HG02870 (cell line): ENCODE results near the gene LRRC14B.
"Not testable (repeated sequence)": the region's sequence is repeated elsewhere in the genome, so short reads cannot be mapped to it uniquely, and the experiment has no call there.

Experiments used
- ATAC-seq: cut with Tn5 transposase; IDR thresholded peaks from one replicate; pipeline ENCODE4 v1.9.1; 2021; ENCODE audit warnings: mild to moderate bottlenecking, moderate library complexity; ENCODE audit not compliant: unreplicated experiment

The LRRC14B gene

GRCh38 chr5:233426-233825 lies 42.1 kb downstream of the LRRC14B start:
- not testable (repeated sequence) for ATAC-seq

- ATAC-seq = no peak
Observed at GRCh38 chr5:234450-234849, 43.2 kb downstream of the LRRC14B start.

DNA sequence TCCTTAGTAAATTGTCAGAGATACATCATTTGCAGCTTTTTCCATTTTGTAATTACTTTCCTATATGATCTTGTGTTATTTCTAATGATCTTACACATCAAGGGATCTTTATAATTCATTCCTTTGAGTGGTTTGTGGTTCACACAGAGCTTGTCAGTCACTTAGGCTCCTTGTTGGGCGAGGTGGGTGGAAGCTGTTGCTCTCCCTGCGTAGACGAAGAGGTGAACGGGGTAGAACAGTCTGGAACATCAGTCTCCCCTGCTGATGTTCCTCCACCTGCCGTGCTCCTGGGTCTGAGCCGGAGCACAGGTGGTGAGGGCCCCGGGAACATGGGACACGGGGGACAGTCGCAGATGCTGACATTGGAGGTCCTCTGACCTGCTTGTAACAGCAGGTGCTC lies 44.2 kb downstream of the LRRC14B start:
- ATAC-seq = not testable (repeated sequence)

GRCh38 chr5:237931-238330 lies 46.6 kb downstream of the LRRC14B start:
- ATAC-seq = not testable (repeated sequence)

DNA sequence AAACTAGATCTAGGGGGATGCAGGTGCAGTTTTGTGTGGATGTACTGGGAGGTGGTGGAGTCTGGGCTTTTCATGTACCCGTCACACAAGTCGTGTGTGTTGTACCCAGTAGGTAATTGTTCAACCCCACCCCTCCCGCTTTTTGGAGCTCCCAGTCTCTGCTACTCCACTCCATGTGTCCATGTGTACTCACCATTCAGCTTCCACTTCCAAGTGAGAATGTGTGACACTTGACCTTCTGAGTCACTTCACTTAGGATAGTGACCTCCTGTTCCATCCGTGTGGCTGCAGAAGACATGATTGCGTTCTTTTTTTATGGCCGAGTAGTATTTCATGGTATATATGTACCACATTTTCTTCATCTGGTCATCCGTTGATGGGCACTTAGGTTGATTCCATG lies 49.3 kb downstream of the LRRC14B start:
- ATAC-seq = not testable (repeated sequence)

GRCh38 chr5:241045-241669 lies 49.9 kb downstream of the LRRC14B start:
- ATAC-seq = not testable (repeated sequence)

GRCh38 chr5:243683-244367 lies 52.5 kb downstream of the LRRC14B start:
- not testable (repeated sequence) for ATAC-seq

- ATAC-seq = not testable (repeated sequence)
Observed at GRCh38 chr5:245717-246116, 54.4 kb downstream of the LRRC14B start.
